ENCODE results near the gene PFDN6. TPM values are rescaled to one million over a fixed set of nuclear protein-coding genes. Genes with fewer than 3 reads are reported as not detected.

Gene PFDN6
- polyA plus RNA-seq, 1 donor (not counting 4 experiments of a cell fraction or from before 2014, with no cell fraction given): 106 TPM

DNA sequence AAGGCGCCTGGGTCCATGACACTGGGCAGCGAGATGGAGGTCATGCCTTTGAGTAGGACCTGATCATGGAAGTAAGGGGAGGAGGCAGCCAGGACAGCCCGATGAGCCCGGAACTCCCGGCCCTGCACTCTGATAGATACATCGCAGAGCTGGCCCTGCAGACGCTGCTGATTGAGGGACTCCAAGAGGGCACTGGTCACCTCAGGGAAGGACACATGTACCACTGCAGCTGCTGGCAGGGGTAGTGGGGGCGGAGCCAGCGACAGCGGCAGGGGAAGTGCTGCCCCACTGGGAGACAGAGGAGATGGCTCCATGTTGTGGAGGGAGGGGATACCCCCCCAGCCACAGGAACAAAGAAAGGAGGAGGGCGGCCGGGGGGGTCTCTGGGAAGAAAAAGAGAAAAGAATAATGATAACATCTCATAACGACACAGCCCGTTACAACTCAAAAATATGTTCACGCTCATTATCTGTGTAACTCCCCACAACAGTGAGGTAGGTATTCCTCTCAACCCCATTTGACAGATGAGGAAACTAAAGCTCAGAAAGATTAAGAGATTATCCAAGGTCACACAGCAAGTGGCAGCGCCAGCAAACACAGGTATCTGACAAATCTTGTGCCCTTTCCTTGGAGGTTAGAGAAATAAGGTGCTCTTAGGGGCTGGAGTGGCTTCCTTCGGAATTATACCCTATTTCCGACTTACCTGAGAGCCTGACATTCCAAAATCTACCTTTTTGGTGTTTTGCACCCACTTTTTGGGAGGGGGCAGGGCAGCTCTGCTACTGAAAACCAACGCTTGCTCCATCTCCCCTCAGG is 27.4 kb downstream of the PFDN6 start:
- FAIRE-seq: no peak
- Histone ChIP-seq H3K79me2 (ENCODE audit: control insufficient read depth, insufficient read depth, low read length) (peaks cover 50% of the 10 kb centered on the region), H3K36me3 (ENCODE audit: control insufficient read depth in 2 of 2, extremely low read depth in 1 of 2, insufficient read depth in 2 of 2, low read length in 2 of 2) (peaks cover 22 to 30% of the 10 kb centered on the region in 2 experiments), H4K20me1 (ENCODE audit: control insufficient read depth, extremely low read depth, insufficient read depth, low read length) (no peaks in the 10 kb centered on the region), H3K4me1 (ENCODE audit: control insufficient read depth, extremely low read depth, insufficient read depth, low read length) (peaks cover 44% of the 10 kb centered on the region), H3K4me2 (ENCODE audit: control insufficient read depth, extremely low read depth, insufficient read depth, low read depth, low read length) (peak overlapping the region; percentile 65), H2AFZ (ENCODE audit: control insufficient read depth, low read length) (no peak overlapping the region), H3K9me1 (ENCODE audit: control insufficient read depth, extremely low read depth, insufficient read depth, low read length) (no peaks in the 10 kb centered on the region), H3K9ac (ENCODE audit: control insufficient read depth, extremely low read depth, insufficient read depth, low read length) (no peak overlapping the region), H3K27ac (ENCODE audit: control insufficient read depth, insufficient read depth, low read length) (no peak overlapping the region), H3K9me3 (ENCODE audit: control insufficient read depth, low read depth, low read length) (no peaks in the 10 kb centered on the region), H3K4me3 (ENCODE audit: control insufficient read depth in 2 of 3, extremely low read depth in 1 of 3, insufficient read depth in 2 of 3, low read depth in 1 of 3, low read length in 3 of 3) (peak overlapping the region; percentile 45 to 54 (median 48)), H3K27me3 (ENCODE audit: control insufficient read depth, extremely low read depth, insufficient read depth, low read length) (no peaks in the 10 kb centered on the region)
- dilution Hi-C loops (cut with MboI; ENCODE audit: extremely low pct_ligation_motif_present, low sequenced_read_pairs): no loop called here
- TF ChIP-seq, protein P1, sequence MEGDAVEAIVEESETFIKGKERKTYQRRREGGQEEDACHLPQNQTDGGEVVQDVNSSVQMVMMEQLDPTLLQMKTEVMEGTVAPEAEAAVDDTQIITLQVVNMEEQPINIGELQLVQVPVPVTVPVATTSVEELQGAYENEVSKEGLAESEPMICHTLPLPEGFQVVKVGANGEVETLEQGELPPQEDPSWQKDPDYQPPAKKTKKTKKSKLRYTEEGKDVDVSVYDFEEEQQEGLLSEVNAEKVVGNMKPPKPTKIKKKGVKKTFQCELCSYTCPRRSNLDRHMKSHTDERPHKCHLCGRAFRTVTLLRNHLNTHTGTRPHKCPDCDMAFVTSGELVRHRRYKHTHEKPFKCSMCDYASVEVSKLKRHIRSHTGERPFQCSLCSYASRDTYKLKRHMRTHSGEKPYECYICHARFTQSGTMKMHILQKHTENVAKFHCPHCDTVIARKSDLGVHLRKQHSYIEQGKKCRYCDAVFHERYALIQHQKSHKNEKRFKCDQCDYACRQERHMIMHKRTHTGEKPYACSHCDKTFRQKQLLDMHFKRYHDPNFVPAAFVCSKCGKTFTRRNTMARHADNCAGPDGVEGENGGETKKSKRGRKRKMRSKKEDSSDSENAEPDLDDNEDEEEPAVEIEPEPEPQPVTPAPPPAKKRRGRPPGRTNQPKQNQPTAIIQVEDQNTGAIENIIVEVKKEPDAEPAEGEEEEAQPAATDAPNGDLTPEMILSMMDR (optimal IDR thresholded peaks at IDR 0.05 in 1 of 3, IDR thresholded peaks at IDR 0.05 in 1 of 3, conservative IDR thresholded peaks at IDR 0.05 in 1 of 3; ENCODE audit: extremely low read depth in 1 of 3, insufficient read depth in 2 of 3, low read length in 3 of 3): no peak
- no peak for TF ChIP-seq EZH2 (IDR thresholded peaks at IDR 0.05; ENCODE audit: low read length)
- DNase-seq (ENCODE audit: low read depth, low spot score): no peak

DNA sequence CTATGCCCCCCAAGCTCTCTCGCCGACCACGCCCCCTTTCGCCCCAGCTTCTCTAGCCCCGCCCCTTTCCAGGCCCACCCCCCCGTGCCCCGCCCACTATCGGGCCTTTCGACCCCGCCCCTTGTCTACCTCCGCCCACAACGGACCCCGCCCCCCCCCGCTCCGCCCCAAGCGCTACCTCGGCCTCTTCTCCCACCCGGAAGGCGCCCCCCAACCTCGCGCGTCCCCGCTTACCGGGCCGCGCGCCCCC is 27.9 kb downstream of the PFDN6 start:
- no peak overlapping the region for H3K9ac ChIP-seq (ENCODE audit: control insufficient read depth, extremely low read depth, insufficient read depth, low read length)
- no peak overlapping the region for H3K27ac ChIP-seq (ENCODE audit: control insufficient read depth, insufficient read depth, low read length)
- dilution Hi-C loops (cut with MboI; ENCODE audit: extremely low pct_ligation_motif_present, low sequenced_read_pairs): no loop called here
- no peak overlapping the region for H2AFZ ChIP-seq (ENCODE audit: control insufficient read depth, low read length)
- no peaks in the 10 kb centered on the region for H3K9me1 ChIP-seq (ENCODE audit: control insufficient read depth, extremely low read depth, insufficient read depth, low read length)
- H3K36me3 ChIP-seq (ENCODE audit: control insufficient read depth in 2 of 2, extremely low read depth in 1 of 2, insufficient read depth in 2 of 2, low read length in 2 of 2): peaks cover 22 to 30% of the 10 kb centered on the region in 2 experiments
- peaks cover 50% of the 10 kb centered on the region for H3K79me2 ChIP-seq (ENCODE audit: control insufficient read depth, insufficient read depth, low read length)
- TF ChIP-seq EZH2 (IDR thresholded peaks at IDR 0.05; ENCODE audit: low read length): no peak
- TF ChIP-seq, protein P1 (optimal IDR thresholded peaks at IDR 0.05 in 1 of 3, IDR thresholded peaks at IDR 0.05 in 1 of 3, conservative IDR thresholded peaks at IDR 0.05 in 1 of 3; ENCODE audit: extremely low read depth in 1 of 3, insufficient read depth in 2 of 3, low read length in 3 of 3): no peak
- no peak for FAIRE-seq
- no peaks in the 10 kb centered on the region for H3K27me3 ChIP-seq (ENCODE audit: control insufficient read depth, extremely low read depth, insufficient read depth, low read length)
- no peak for DNase-seq (ENCODE audit: low read depth, low spot score)
- no peaks in the 10 kb centered on the region for H3K9me3 ChIP-seq (ENCODE audit: control insufficient read depth, low read depth, low read length)
- no peaks in the 10 kb centered on the region for H4K20me1 ChIP-seq (ENCODE audit: control insufficient read depth, extremely low read depth, insufficient read depth, low read length)
- peak overlapping the region; percentile 65 for H3K4me2 ChIP-seq (ENCODE audit: control insufficient read depth, extremely low read depth, insufficient read depth, low read depth, low read length)
- peaks cover 42% of the 10 kb centered on the region for H3K4me1 ChIP-seq (ENCODE audit: control insufficient read depth, extremely low read depth, insufficient read depth, low read length)
- peak overlapping the region; percentile 45 to 54 (median 48) for H3K4me3 ChIP-seq (ENCODE audit: control insufficient read depth in 2 of 3, extremely low read depth in 1 of 3, insufficient read depth in 2 of 3, low read depth in 1 of 3, low read length in 3 of 3)
